ENCODE measurements around the gene SPRY4. TPM values are rescaled to one million over a fixed set of nuclear protein-coding genes. Genes with fewer than 3 reads are reported as not detected.

The SPRY4 gene
- total and polyA plus RNA-seq, 4 donors, result 16.7 to 33.9 (median 23.2) TPM

DNA sequence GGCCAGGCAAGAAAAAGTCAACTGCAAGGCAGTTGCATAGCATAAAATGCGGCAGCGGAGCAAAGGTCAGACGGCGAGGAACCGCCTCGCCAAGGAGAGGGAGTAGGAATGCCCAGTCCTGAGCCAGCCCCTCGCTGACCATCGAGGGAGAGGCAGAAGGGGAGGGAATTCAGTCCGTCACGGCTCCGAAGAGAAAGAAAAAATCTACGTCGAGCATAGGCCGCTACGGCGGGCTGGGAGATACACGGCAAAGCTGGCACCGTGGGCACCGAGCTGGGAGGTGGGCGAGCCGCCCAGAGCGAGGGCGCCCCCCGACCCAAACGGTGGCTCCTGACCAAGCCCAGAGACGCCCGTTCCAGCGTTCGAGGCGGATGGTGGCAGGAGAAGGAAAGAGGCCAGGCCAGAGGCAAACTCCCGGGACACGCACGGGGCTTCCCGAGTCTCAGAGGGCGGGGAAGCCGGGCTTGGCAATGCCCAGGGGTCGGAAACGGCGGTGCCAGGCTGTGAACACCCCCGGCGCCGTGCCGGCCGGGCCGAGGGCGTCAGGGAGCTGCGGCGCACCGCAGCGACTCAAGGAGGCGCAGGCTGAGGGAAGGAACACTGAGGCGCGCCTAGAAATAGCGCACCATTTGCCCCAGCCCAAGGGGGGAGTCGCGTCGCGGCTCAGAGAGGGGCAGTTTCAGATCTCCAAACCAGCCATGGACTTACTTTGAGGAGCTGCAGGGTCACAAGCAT is 518 bp downstream of the SPRY4 start:
- H3K9me3 ChIP-seq (ENCODE audit: control insufficient read depth in 4 of 4, insufficient read depth in 3 of 4, low read length in 3 of 4), result no peaks in the 10 kb centered on the region
- peak overlapping the region; percentile 72 for H3K4me3 ChIP-seq
- no peaks in the 10 kb centered on the region for H3K36me3 ChIP-seq (ENCODE audit: control insufficient read depth in 4 of 4, insufficient read depth in 4 of 4, low read length in 4 of 4)
- peak overlapping the region; percentile 67 to 93 for H3K27ac ChIP-seq (ENCODE audit: low read depth in 1 of 2, low read length in 1 of 2)
- H3K9ac ChIP-seq (ENCODE audit: insufficient read depth in 1 of 2, low read length in 2 of 2), result peak overlapping the region; percentile 65 to 78
- peaks cover 5 to 62% (median 16%) of the 10 kb centered on the region in 5 donors for H3K4me1 ChIP-seq (ENCODE audit: control insufficient read depth in 5 of 5, insufficient read depth in 5 of 5, low read length in 5 of 5)
- ATAC-seq (ENCODE audit: insufficient read depth, low FRiP score) (peak; percentile 19), DNase-seq (peak; percentile 45 to 60 (median 50))
- H3K27me3 ChIP-seq (ENCODE audit: control insufficient read depth in 3 of 3, insufficient read depth in 3 of 3, low read length in 2 of 3), result no peaks in the 10 kb centered on the region
- TF ChIP-seq, protein P1, sequence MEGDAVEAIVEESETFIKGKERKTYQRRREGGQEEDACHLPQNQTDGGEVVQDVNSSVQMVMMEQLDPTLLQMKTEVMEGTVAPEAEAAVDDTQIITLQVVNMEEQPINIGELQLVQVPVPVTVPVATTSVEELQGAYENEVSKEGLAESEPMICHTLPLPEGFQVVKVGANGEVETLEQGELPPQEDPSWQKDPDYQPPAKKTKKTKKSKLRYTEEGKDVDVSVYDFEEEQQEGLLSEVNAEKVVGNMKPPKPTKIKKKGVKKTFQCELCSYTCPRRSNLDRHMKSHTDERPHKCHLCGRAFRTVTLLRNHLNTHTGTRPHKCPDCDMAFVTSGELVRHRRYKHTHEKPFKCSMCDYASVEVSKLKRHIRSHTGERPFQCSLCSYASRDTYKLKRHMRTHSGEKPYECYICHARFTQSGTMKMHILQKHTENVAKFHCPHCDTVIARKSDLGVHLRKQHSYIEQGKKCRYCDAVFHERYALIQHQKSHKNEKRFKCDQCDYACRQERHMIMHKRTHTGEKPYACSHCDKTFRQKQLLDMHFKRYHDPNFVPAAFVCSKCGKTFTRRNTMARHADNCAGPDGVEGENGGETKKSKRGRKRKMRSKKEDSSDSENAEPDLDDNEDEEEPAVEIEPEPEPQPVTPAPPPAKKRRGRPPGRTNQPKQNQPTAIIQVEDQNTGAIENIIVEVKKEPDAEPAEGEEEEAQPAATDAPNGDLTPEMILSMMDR (IDR thresholded peaks at IDR 0.05; ENCODE audit: control extremely low read depth, extremely low read depth), result no peak
- WGBS, 2 donors, result 2 to 5% methylated on average over 57 to 58 of the region's 58 CpGs

DNA sequence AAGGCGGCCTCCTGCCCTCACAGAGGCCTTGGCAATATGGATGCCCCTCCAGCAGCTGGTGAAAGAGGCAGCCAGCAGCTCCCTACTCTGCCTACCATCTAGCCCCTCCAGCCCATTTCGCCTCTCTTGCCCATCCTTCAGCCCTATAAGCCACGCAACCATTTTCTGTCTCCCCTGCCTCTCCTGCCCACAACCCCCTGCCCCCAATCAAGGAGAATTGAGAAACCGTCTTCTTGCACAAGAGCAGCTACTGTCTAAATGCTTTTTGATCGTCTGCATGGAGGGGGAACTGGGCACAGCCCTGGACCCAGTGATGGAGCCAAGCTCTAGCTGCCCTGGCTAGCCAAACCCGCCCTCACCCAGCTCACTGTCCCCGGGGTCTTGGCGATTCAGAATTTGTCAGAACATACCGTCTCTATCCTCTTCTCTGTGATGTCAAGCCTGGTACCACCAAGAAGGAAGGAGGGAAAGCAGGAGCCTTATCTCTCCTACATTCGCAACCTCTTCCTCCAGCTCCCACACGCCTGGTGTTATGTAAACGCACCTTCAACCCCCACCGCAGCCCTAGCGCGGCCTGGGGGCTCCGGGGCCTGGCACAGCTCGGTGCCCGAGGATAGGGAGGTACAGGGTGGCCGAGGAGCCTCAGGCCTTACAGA is 1.2 kb downstream of the SPRY4 start:
- H3K9me3 ChIP-seq (ENCODE audit: control insufficient read depth in 4 of 4, insufficient read depth in 3 of 4, low read length in 3 of 4), result no peaks in the 10 kb centered on the region
- peak overlapping the region; percentile 65 to 78 for H3K9ac ChIP-seq (ENCODE audit: insufficient read depth in 1 of 2, low read length in 2 of 2)
- peaks cover 5 to 69% (median 16%) of the 10 kb centered on the region in 5 donors for H3K4me1 ChIP-seq (ENCODE audit: control insufficient read depth in 5 of 5, insufficient read depth in 5 of 5, low read length in 5 of 5)
- H3K4me3 ChIP-seq, result peak overlapping the region; percentile 72
- DNase-seq (peak; percentile 40 to 81 (median 64)), ATAC-seq (ENCODE audit: insufficient read depth, low FRiP score) (peak; percentile 2)
- TF ChIP-seq, protein P1 (IDR thresholded peaks at IDR 0.05; ENCODE audit: control extremely low read depth, extremely low read depth), result no peak
- H3K36me3 ChIP-seq (ENCODE audit: control insufficient read depth in 4 of 4, insufficient read depth in 4 of 4, low read length in 4 of 4), result no peaks in the 10 kb centered on the region
- 12 to 18% methylated on average over 19 of the region's 19 CpGs for WGBS, 2 donors
- peak overlapping the region; percentile 67 to 93 for H3K27ac ChIP-seq (ENCODE audit: low read depth in 1 of 2, low read length in 1 of 2)
- H3K27me3 ChIP-seq (ENCODE audit: control insufficient read depth in 3 of 3, insufficient read depth in 3 of 3, low read length in 2 of 3), result no peaks in the 10 kb centered on the region

DNA sequence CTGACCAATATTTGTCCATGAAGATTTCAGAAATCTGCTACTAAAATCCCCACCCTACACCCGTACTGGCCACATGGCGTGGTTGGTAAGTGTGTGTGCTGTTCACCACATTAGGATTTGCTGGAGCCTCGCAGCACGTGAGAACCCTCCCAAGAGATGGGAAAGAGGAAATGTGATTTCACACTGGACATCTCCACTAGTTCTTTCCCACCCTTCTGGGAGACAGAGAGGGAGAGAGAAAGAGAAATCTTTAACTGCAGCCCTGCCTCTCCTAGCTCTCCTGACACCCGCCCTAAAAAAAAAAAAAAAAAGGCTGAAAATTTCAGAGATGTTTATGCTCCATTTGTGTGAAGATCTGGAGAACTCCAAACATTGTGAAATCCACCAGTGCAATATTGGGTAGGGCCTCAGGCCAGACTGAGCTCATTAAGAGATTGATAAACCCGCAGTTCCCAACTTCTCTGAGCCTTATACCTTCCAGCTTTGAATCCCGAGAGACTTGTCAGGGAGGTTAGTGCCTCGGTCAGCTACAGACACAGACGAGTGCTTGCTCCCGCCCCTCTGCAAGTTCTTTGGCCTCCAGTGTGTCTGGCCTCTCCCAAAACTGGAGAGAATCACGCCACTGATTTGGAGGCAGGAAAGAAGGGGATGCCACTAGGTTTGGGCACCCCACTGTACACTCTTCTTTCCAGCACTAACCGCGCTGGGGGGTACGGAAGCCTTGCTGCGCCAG is 1.9 kb downstream of the SPRY4 start:
- peak overlapping the region; percentile 74 to 78 for H3K9ac ChIP-seq (ENCODE audit: insufficient read depth in 1 of 2, low read length in 2 of 2)
- ATAC-seq (ENCODE audit: insufficient read depth, low FRiP score) (no peak), DNase-seq (peak; percentile 38 to 74 (median 64))
- no peaks in the 10 kb centered on the region for H3K27me3 ChIP-seq (ENCODE audit: control insufficient read depth in 3 of 3, insufficient read depth in 3 of 3, low read length in 2 of 3)
- H3K4me3 ChIP-seq, result peak overlapping the region; percentile 72
- TF ChIP-seq, protein P1 (IDR thresholded peaks at IDR 0.05; ENCODE audit: control extremely low read depth, extremely low read depth), result no peak
- no peaks in the 10 kb centered on the region for H3K36me3 ChIP-seq (ENCODE audit: control insufficient read depth in 4 of 4, insufficient read depth in 4 of 4, low read length in 4 of 4)
- H3K9me3 ChIP-seq (ENCODE audit: control insufficient read depth in 4 of 4, insufficient read depth in 3 of 4, low read length in 3 of 4), result no peaks in the 10 kb centered on the region
- WGBS, 2 donors, result 35 to 61% methylated on average over 15 of the region's 15 CpGs
- peak overlapping the region; percentile 67 to 93 for H3K27ac ChIP-seq (ENCODE audit: low read depth in 1 of 2, low read length in 1 of 2)
- peaks cover 5 to 73% (median 20%) of the 10 kb centered on the region in 5 donors for H3K4me1 ChIP-seq (ENCODE audit: control insufficient read depth in 5 of 5, insufficient read depth in 5 of 5, low read length in 5 of 5)
